ENCODE measurements around the gene FSTL1.
A peak's percentile ranks its signal among the peaks of the same experiment; 100 is the strongest.

DNA sequence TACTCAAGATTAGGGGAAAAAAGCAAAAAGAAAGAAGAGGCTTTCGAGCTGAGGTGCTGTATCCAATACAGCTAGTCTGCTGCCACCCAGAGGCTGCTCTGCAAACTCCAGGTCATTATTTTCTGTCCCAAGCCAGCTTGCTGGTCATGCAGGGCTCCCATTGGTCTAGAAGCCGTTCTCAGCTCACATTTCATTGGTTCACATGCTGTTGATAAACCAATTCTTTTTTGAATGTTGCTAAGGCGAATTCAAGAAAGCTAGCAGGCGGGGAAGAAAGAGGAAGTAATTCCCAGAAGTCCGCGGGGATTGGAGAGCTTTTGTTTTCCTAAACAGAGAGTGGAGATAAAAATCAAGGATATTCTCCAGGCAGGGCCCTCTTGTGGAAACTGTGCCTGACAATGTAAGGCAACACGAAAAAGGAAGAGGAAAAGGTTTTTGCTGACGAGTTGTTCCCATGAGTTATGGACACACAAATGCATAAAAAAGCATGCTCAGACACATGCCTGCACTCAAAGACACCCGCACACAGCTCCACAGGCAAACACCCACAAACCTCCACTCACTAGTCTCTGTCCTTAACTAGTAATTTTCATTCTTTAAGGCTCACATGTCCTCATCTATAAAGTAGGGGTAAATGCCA lies 33.4 kb downstream of the FSTL1 start:
- TF ChIP-seq CTCF (IDR thresholded peaks at IDR 0.05) (peak; percentile 91 to 96 (median 92)), POLR2A (IDR thresholded peaks at IDR 0.05) (no peak)

Measured in right lobe of liver (tissue), 4 donors.